Measurements from ENCODE around the gene ZNF316.
"Not testable (repeated sequence)": the region's sequence is repeated elsewhere in the genome, so short reads cannot be mapped to it uniquely, and the experiment has no call there.

Gene ZNF316

GRCh38 chr7:6647080-6647479, 10.0 kb downstream of the ZNF316 start:
- DNase-seq (ENCODE audit: low read depth): no peak

- no peak for DNase-seq (ENCODE audit: low read depth)
Observed at GRCh38 chr7:6647541-6647940, 10.4 kb downstream of the ZNF316 start.

- DNase-seq (ENCODE audit: low read depth): no peak
Observed at GRCh38 chr7:6648066-6648814, 11.1 kb downstream of the ZNF316 start.

GRCh38 chr7:6648815-6649104, 11.6 kb downstream of the ZNF316 start:
- no peak for DNase-seq (ENCODE audit: low read depth)

GRCh38 chr7:6649241-6649961, 12.3 kb downstream of the ZNF316 start:
- no peak for DNase-seq (ENCODE audit: low read depth)

GRCh38 chr7:6650086-6650485, 13.0 kb downstream of the ZNF316 start:
- DNase-seq (ENCODE audit: low read depth): no peak

GRCh38 chr7:6650521-6651011, 13.4 kb downstream of the ZNF316 start:
- no peak for DNase-seq (ENCODE audit: low read depth)

- no peak for DNase-seq (ENCODE audit: low read depth)
Observed at GRCh38 chr7:6651851-6652445, 14.8 kb downstream of the ZNF316 start.

GRCh38 chr7:6652446-6653011, 15.4 kb downstream of the ZNF316 start:
- no peak for DNase-seq (ENCODE audit: low read depth)

- no peak for DNase-seq (ENCODE audit: low read depth)
Observed at GRCh38 chr7:6653071-6654003, 16.2 kb downstream of the ZNF316 start.

GRCh38 chr7:6654113-6654841, 17.2 kb downstream of the ZNF316 start:
- no peak for DNase-seq (ENCODE audit: low read depth)

- no peak for DNase-seq (ENCODE audit: low read depth)
Observed at GRCh38 chr7:6654842-6655610, 17.9 kb downstream of the ZNF316 start.

GRCh38 chr7:6655636-6656385, 18.7 kb downstream of the ZNF316 start:
- no peak for DNase-seq (ENCODE audit: low read depth)

GRCh38 chr7:6656413-6656812, 19.3 kb downstream of the ZNF316 start:
- no peak for DNase-seq (ENCODE audit: low read depth)

GRCh38 chr7:6658618-6659345, 21.7 kb downstream of the ZNF316 start:
- DNase-seq (ENCODE audit: low read depth): no peak

- DNase-seq (ENCODE audit: low read depth): not testable (repeated sequence)
Observed at GRCh38 chr7:6670851-6671250, 33.7 kb downstream of the ZNF316 start.

- no peak for DNase-seq (ENCODE audit: low read depth)
Observed at GRCh38 chr7:6675807-6676405, 38.8 kb downstream of the ZNF316 start.

GRCh38 chr7:6680146-6680545, 43.0 kb downstream of the ZNF316 start:
- no peak for DNase-seq (ENCODE audit: low read depth)

Data from stimulated activated CD8-positive, alpha-beta memory T cell treated with anti-CD3 and anti-CD28 coated beads, Interleukin-12 subunit alpha, Interleukin-12 subunit beta, amount 100 ng/mL, for 1 hour (primary cell).